Stimulated activated CD4-positive, alpha-beta T cell treated with anti-CD3 and anti-CD28 coated beads, Interleukin-4, amount 100 ng/mL, for 4 hours (primary cell): Measurements from ENCODE around the gene EYS.

Source experiments
- DNase-seq, 2 experiments: peaks; one replicate each; pipeline ENCODE4 v3.0.0-alpha.2; 2020

Gene EYS

DNA sequence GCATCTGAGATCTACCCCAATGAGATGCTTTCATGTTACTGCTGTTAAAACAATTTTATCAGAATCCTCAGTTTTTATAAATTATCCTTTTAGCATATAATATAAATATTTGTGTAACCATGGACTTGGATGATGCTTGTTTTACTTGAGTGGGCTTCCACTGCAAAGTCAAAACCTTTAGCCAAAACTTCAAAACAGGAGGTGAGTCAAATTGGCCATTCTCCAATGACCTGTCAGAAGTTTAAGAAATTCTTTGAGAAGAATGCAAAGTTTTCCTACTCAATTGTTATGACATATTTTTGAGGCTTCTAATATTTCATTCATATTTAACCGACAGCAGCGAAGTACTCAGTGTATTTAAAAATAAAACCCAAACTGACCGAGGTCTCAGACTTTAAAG, 507.9 kb downstream of the EYS start:
- no peak for DNase-seq

DNA sequence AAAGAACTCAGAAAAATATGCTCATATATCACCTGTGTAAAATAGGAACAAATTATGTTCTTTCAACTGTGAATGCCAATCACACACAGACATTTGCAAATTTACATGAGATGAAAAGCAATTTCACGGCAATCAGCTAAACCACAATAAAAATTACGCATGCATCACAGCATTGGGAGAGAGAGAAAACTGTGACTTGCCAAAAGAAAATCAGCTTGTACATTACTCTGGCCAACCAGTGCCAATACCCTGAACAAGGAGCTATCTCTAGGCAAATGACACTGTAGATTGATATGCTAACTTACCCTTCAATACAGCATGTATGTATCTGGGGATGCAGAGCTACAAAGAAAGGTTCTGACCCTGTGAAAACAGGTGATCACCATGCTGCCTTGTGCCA, 515.6 kb downstream of the EYS start:
- DNase-seq = no peak

DNA sequence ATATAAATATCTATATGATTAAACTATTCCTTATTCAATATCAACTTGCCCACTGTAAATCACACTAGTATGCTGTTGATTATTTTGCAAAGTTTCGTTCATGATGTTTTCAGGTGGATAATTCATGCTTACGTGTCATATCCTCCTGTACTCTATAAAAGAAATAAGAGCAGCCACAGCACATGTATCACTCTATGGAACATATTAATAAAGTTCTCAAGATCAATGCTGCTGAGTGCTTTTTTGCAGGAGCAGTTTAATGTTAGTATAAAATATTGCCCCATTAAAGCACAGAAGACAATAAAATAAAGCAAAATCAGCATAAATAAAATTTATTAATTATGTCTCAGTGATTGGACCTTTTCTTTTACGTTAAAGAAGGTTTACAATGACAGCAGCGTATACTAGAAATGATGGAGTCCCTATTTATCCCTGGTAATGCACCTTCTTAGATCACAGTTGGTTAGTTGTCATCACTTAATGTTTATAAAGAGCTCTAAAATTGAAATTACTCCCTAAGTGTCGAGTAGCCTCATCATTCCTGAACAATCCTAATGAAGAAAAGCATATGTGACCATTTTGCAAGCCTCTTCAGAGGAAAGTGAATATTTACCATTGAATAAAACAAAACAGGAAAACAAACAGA, 517.7 kb downstream of the EYS start:
- no peak for DNase-seq

DNA sequence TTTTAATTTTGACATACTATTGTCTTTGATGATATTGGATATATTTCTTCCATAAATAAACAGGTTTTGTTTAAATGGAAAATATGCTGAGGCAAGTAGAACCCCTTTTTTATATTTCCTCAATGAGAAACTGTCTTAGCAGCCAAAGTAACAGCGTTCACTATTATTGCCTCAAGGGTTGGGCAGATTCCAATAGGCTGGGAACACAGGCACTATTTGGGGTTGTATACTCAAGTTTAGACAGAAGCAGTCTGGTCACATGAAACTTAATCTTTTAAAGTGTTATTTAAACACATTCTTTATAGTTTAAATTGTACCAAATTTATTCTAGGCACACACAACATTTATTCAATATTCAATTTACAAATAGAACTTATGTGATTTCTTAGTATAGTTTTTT, 520.2 kb downstream of the EYS start:
- DNase-seq = no peak

DNA sequence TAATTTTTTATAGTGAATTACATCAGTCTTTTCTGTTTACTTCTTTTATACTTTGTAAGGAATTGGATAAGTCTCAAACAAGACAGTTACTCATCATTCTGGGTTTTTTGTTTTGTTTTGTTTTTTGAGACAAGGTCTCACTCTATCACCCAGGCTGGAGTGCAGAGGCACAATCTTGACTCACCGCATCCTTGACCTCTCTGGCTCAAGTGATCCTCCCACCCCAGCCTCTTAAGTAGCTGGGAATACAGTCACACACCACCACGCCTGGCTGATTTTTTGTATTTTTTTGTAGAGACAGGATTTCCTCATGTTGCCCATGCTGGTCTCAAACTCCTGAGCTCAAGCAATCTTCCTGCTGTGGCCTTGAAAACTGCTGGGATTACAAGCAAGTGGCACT, 524.3 kb downstream of the EYS start:
- DNase-seq = no peak

DNA sequence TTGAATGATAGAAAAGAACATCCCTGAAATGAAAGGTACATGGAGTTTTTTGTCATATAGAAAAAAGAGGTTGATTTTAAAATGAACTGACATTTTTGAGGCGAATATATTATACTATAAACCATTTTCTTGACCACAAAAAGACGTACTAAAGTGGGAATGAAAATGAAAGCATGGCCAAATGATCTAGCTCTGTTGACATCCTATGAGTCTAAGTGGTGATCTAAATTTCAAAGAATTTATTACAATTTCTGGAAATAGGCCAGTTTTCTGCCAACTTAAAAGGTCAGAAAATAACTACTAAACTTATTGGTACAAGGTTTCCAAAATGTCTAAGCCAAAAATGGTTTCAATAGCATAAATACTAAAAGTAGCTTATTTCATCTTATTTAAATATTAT, 536.8 kb downstream of the EYS start:
- no peak for DNase-seq

DNA sequence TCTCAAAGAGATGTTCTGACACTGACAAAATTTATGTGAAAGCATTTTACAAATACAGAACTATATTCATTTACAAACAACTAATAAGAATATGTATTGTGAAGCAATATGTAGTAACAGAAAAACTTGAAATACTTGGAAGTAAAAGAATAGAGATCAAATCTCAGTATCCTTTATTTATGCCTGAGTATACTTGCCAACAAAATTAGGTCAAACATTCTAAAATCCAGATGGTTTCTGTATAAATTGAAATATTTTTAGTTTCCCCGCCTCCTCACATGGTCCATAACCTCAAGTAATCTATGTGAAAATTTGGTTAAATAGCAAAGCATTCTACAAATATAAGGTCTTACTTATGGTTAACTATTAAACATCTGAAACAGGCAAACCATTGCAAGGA, 545.4 kb downstream of the EYS start:
- no peak for DNase-seq

DNA sequence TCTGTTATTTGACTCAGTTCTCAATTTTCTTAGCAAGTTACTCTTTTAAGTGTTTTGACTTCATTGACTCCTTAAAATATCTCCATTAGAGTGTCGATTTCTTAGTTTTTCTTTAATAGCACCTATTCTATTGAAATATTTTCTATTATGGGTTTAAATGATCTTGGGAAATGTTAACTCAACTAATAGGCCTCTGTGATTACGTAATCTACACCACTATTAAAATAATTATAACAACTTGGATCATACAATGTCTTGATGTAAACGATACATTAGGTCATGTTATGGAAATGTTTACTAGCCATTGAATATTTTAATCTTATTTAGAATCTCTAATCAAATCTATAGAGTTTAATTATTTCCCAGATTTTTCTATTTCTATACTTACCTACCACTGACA, 550.0 kb downstream of the EYS start:
- no peak for DNase-seq

DNA sequence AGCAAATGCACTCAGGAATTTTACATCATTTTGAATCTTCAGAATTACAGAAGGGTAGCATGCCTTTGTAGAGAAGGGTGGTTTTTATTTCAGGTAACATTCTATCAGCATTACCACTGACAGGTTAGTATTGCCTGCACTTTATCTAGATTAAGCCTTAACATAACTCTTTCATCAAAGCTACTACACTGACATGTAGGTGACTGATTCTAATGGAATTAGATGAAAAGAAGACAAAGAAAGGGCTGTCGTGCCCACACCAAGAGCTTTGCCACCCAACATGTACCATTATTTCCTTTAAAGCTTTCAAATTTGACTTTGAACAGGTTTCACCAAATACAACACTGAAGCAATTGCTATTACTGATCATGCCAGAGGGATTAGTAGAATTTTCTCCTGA, 551.9 kb downstream of the EYS start:
- no peak for DNase-seq

DNA sequence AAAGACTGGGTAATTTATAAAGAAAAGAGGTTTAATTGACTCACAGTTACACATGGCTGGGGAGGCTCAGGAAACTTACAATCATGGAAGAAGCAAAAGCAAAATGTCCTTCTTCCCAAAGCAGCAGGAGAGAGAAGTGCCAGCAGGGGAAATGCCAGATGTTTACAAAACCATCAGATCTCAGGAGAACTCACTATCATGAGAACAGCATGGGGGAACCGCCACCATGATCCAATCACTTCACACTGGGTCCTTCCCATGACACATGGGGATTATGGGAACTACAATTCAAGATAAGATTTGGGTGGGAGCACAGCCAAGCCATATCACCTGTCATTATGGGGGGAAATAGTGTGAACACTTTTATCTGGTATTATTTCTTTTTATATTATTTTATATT, 557.2 kb downstream of the EYS start:
- no peak for DNase-seq

DNA sequence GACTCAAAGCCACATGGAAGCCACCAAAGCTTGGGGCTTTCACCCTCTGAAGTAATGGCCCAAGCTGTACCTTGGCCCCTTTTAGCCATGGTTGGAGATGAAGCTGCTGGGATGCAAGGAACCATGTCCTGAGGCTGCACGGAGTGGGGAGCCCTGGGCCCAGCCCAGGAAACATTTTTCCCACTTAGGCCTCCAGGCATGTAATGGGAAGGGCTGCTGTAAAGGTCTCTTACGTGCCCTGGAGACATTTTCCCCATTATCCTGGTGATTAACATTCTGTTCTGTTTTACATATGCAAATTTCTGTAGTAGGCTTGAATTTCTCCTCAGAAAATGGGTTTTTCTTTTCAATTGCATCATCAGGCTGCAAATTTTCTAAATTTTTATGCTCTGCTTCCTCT, 558.2 kb downstream of the EYS start:
- DNase-seq = no peak

DNA sequence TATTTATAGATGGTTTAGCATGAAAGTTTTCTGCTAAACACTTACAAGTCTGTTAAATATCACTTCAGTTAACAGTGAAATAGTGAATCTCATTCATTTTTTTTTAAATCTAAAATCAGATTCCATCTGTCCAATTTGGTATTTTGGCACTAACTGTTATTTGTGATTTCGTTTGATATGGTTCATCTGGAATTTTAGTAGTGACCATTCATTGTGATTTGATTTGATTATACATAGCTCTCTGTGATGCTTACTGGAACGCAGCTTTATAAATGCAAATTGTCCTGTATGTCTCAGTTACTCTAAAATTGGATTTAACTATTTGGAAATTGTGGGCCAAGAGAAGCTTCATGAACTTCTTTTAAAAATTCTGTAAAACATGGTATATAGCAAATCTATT, 571.5 kb downstream of the EYS start:
- no peak for DNase-seq

DNA sequence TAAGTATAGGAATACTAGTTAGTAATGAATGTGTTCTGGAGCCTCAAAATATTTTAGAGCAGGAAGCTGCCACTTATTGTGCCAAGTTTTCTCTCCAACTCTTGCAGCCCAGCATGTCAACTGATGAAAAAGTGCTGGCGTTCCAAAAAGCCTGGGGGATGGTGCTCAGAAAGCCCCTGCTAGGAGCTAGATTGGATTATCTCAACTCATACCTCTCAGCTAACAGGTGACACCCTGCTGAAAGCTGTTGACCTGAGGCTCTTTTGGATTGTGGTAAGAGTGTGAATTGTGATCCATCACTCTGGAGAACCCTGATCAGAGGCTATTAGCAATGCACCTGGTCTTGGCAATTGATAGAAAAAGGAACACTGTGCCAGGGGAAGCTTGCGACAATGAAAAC, 580.4 kb downstream of the EYS start:
- no peak for DNase-seq

DNA sequence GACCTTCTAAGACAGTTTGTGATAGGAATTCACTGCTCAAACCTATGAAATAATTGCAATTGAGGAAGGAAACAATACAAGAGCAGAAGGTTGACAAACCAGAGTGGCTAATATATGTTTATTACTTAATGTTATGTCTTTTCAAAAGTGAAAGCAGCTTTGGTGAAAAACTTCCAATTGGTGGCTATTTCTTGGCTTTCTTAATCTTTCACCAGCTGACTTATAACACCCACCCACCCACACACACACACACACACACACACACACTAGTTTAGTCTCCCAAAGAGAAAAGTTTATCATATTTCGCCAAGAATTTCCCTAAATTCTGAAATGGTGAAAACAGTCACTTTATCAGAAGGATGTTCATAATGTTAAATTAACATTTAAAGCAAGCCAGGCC, 583.5 kb downstream of the EYS start:
- DNase-seq = no peak

DNA sequence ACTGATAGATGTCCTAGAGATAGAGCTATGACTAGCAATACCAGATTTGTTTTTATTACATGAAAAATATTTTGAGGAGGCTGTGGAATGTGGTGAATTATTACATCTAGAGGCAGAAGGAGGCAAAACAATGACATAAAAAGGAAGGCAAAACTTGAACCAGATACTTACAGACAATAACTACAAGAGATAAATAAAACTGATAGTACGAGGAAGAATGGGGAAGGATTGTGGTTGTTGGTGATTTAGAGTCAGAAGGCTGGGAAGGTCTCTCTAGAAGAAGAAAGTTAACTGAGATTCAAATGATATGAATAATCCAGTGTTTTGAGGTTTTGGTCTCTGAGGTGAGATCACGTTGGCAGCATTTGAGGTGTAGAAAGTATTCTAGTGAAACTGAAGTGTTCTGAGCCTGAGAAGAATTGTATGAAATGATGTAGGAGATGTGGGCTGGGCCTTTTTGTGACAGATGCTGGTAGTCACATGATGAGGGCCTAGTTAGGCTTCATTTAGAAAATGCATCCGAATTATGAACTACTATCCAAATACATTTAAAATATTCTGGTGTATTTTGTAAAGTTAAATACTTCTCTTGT, 589.1 kb downstream of the EYS start:
- no peak for DNase-seq

DNA sequence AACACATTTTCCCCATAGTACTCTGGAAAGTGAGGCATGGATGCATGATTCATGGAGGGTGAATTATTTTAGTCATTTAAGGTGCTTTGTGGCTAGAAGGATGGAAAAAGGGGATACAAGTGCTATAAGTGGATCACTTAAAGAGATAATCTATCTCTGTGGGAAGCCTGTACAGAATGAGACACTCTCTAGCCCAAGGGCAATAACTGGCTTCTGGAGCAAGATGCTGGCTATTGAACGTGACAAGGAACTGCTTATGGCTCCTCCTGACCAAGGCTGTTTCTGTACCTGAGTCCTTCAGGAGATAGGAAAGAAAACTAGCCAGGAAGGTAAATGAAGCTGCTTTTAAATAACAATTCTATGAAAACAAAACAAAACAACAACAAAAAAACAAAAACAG, 590.7 kb downstream of the EYS start:
- no peak for DNase-seq

DNA sequence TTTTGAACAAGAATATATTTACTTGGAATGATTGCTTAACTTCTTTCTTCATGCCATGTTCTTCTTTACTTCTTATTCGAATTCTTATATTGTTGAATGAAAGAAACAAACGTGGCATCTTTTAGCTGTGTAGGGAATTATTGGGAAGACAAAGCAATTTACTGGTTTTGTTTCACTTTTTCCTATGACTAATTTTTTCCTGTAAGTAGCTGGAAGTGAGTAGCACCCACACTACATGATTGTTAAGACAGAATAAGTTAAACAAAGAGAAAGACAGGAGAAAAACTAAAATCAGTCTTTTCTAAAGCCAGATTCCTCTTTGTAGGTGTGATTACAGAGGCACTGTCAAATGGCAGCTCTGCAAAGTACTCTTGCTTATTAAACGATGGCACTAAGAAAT, 593.4 kb downstream of the EYS start:
- DNase-seq = no peak

DNA sequence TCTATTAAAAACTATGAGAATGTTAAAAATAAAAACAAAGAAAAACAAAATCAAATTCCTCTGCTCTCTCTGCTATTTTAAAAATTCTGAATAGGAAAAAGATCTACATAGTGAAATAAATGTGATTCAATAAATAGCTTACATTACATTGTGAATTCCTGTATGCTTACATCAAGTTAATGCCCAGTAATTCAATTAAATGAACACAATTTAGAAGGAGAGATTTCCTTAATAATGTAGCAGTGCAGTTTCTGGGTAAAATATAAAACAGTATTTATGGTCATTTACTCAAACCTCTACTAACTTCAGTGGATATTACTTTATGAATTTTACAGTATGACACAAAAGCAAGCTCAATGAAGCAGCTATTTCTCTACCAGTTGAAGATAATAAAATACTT, 594.6 kb downstream of the EYS start:
- no peak for DNase-seq

DNA sequence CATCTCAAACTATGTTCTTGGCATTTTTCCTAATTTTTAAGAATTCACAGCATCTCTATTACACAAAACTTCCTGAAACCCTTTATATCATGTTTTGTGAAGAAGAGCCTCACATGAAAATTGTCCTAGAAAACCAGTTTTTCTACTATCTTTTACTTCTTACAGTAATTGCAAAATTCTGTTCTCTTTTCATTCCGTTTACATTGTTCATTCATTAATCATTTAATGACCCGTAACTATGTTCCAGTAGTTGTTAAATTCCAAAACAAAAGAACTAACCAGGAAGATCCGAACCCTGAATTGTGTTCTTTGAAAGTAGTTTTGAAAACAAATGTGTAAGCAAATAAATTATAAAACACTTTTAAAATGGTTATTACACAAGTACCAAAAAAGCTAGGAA, 597.0 kb downstream of the EYS start:
- no peak for DNase-seq

DNA sequence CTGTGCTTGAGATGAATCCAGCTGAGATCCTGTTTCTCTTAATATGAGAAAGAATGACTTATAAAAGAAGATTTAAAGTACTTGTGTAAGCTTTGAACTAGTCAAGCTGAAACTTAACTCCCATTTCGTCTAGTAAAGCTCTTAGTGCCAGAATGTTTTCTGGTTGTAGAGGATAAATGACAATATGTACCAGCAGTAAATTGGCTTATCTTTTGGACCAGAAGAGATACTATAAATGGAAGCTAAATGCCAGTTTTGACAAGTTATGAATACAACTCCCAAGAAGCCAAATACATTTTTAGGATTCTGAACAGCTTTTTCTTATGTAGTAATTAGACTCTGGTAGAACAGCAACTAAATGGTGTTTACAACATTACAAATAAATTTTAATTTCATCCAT, 608.7 kb downstream of the EYS start:
- DNase-seq = no peak

DNA sequence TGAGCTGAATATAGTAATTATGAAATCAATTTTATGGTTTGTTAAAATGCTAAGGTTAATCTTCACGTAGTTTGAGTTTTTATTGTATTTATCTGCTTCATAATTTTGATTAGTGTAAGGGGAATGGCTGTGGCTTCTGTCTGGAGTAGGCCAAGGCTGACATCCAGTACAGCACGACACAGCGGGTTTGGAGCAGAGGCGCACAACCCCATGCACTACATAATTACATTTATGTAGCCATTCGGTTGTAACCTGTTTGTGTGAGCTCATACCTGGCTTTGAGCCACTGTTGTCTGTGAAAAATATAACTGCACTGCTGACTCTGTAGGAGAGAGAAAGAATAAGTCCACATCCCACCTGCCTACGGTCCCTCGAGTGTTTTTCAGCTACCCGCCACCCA, 615.5 kb downstream of the EYS start:
- no peak for DNase-seq

DNA sequence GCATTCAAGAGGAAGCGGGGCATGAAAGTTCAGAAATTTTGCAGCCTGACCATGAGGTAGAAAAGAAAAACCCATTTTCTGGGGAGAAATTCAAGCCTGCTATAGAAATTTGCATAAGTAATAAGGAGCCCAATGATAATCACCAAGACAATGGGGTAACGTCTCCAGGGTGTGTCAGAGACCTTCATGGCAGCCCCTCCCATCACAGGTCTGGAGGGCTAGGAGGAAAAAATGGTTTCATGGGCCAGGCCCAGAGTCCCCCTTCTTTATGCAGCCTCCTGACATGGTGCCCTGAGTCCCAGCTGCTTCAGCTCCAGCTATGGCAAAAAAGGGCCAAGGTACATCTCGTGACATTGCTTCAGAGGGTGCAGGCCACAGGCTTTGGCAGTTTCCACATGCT, 618.5 kb downstream of the EYS start:
- no peak for DNase-seq

DNA sequence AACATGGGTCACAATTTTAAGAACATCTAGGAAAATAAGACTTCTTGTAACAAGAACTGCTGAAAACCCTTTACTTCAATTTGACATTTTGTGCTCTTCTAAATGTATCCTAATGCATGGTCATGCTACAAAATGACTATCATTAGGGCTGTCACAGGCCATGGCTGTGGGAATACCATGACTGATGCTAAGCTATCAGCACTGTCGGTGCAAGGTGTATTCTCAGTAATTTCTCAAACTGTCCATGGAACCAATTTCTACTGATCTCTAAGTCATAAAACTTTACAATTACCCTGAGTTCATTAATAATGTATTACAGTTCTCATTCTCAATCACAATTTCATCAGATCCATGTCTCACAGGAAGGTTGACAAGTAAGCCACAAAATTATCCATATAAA, 625.3 kb downstream of the EYS start:
- no peak for DNase-seq

DNA sequence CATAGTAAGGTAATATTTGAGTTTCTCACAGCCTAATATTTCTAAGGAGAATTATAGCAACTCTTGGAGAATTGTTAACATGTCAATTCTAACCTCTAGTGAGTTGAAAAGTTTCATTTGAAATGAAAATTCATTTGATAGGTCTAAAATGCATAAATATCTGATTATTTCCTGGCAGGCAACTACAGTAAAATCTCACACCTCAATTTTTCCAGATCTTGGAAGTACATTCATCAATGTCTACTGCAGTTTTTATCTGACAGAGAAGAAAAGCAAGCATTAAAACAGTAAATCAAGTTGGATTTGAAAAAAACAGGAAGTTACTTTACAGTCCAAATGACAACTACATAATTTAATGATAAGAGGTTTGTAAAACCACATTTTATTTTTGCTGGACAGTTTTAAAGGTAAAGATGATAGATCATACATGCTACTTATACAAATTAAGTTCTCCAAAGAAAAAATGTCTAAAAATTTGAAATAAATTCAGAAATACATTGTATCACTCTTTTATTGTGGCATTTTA, 631.3 kb downstream of the EYS start:
- DNase-seq = no peak

DNA sequence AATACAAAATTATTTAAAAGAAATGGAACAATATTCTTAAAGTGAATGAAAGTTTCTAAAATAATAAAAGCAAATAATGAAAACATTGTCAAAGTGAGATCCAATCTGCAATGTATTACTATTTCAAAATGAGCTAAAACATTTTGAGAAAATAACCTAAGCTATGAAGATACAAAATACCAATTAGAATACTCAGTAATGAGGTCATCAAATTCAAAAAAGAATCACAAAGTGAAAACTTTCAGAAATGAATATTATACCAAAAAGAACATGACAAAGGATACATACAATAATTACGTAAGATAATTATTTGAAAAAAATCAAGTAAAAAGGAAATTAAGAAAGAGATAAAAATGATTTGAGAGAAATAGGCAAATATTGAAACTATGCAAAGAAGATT, 634.5 kb downstream of the EYS start:
- no peak for DNase-seq
